Neural cell (in vitro differentiated cells): ENCODE measurements around the gene CRELD1. TPM values are rescaled to one million over a fixed set of nuclear protein-coding genes. Genes with fewer than 3 reads are reported as not detected.

Experiments
- H2AFZ ChIP-seq: fragments of 200-600, 300-800 bp; sonication (generic), shearing (Covaris generic); 2 replicates; pipeline ENCODE4 v1.6.0; 2014; ENCODE audit warnings: low read depth, mild to moderate bottlenecking, antibody characterized with exemption, low read length, moderate library complexity
- H3F3A ChIP-seq: fragments of 200-600 bp; shearing (Covaris generic); 2 replicates; pipeline ENCODE4 v1.6.1; 2016; ENCODE audit warnings: mild to moderate bottlenecking, moderate library complexity, mixed read lengths, antibody characterized with exemption, low read length; ENCODE audit not compliant: insufficient read depth, poor library complexity, severe bottlenecking
- H3K27ac ChIP-seq: fragments of 200-600, 300-800 bp; sonication (generic), shearing (Covaris generic); 2 replicates; pipeline ENCODE4 v1.5.1; 2014; ENCODE audit warnings: mild to moderate bottlenecking, low read length, moderate library complexity
- H3K27me3 ChIP-seq: fragments of 300-800, 200-600 bp; sonication (generic), shearing (Covaris generic); 2 replicates; pipeline ENCODE4 v1.6.0; 2014; ENCODE audit warnings: mild to moderate bottlenecking, low read depth, low read length, moderate library complexity; ENCODE audit not compliant: insufficient read depth
- H3K36me3 ChIP-seq: fragments of 300-800, 200-600 bp; sonication (generic), shearing (Covaris generic); 2 replicates; pipeline ENCODE4 v1.5.1; 2014; ENCODE audit warnings: mild to moderate bottlenecking, antibody characterized with exemption, low read length, moderate library complexity; ENCODE audit not compliant: insufficient read depth
- H3K4me2 ChIP-seq: fragments of 300-800, 200-600 bp; sonication (generic), shearing (Covaris generic); 2 replicates; pipeline ENCODE4 v1.6.0; 2014; ENCODE audit warnings: mild to moderate bottlenecking, low read length
- H3K4me3 ChIP-seq: fragments of 300-800, 200-600 bp; sonication (generic), shearing (Covaris generic); 2 replicates; pipeline ENCODE4 v1.5.1; 2014; ENCODE audit warnings: mild to moderate bottlenecking, low read length, moderate library complexity
- H3K79me2 ChIP-seq: fragments of 200-600 bp; shearing (Covaris generic); replicated peaks from 2 replicates; pipeline ENCODE4 v1.6.0; 2014; ENCODE audit warnings: mild to moderate bottlenecking, low read length, moderate library complexity; ENCODE audit not compliant: insufficient read depth
- H3K9ac ChIP-seq: fragments of 300-800, 200-600 bp; sonication (generic), shearing (Covaris generic); 2 replicates; pipeline ENCODE4 v1.6.1; 2016; ENCODE audit warnings: mild to moderate bottlenecking, low read length, mixed read lengths
- H3K9me2 ChIP-seq: fragments of 200-600 bp; shearing (Covaris generic); 2 replicates; pipeline ENCODE4 v1.6.1; 2016; ENCODE audit warnings: mild to moderate bottlenecking, low read length, mixed read lengths; ENCODE audit not compliant: insufficient read depth
- H3K9me3 ChIP-seq: fragments of 200-600, 300-800 bp; sonication (generic), shearing (Covaris generic); 2 replicates; pipeline ENCODE4 v1.6.1; 2016; ENCODE audit warnings: mild to moderate bottlenecking, mixed run types, low read length, moderate library complexity, mixed read lengths
- H4K20me1 ChIP-seq: fragments of 200-600 bp; shearing (Covaris generic); 2 replicates; pipeline ENCODE4 v1.6.1; 2016; ENCODE audit warnings: mild to moderate bottlenecking, mixed run types; ENCODE audit not compliant: insufficient read depth
- EP300 ChIP-seq: fragments of 450-650 bp; conservative IDR thresholded peaks from 2 replicates; pipeline ENCODE4 v1.6.1; 2014; ENCODE audit warnings: antibody characterized with exemption, mild to moderate bottlenecking, moderate library complexity; ENCODE audit not compliant: poor library complexity, severe bottlenecking
- EZH2 ChIP-seq: fragments of 200-600, 300-800 bp; shearing (Covaris generic), sonication (generic); IDR thresholded peaks from 2 replicates; pipeline ENCODE4 v1.6.1; 2014; ENCODE audit warnings: antibody characterized with exemption, low read length, borderline replicate concordance, mild to moderate bottlenecking; ENCODE audit not compliant: insufficient read depth, poor library complexity, severe bottlenecking
- MXI1 ChIP-seq: fragments of 450-650 bp; conservative IDR thresholded peaks from 2 replicates; pipeline ENCODE4 v1.6.1; 2014; ENCODE audit warnings: antibody characterized with exemption, mild to moderate bottlenecking; ENCODE audit not compliant: poor library complexity, severe bottlenecking
- POLR2AphosphoS5 ChIP-seq: IDR thresholded peaks from 2 replicates; pipeline ENCODE4 v1.6.1; 2012
- RAD21 ChIP-seq: fragments of 450-650 bp; conservative IDR thresholded peaks from 2 replicates; pipeline ENCODE4 v1.6.1; 2014; ENCODE audit warnings: antibody characterized with exemption, mild to moderate bottlenecking, moderate library complexity
- SMC3 ChIP-seq: fragments of 450-650 bp; conservative IDR thresholded peaks from 2 replicates; pipeline ENCODE4 v1.6.1; 2014; ENCODE audit warnings: antibody characterized with exemption, mild to moderate bottlenecking, moderate library complexity; ENCODE audit not compliant: poor library complexity
- TAF1 ChIP-seq: IDR thresholded peaks from 2 replicates; pipeline ENCODE4 v1.6.1; 2012; ENCODE audit warnings: low read depth
- polyA plus RNA-seq: library from polyadenylated mRNA; depleted of rRNA; stranded (reverse); fragments of >200 nt; gene quantifications from 2 replicates; pipeline ENCODE4 v1.2.3, GENCODE V29; 2014
- TF ChIP-seq, protein P1 (sequence below): fragments of 450-650 bp; IDR thresholded peaks from 2 replicates; pipeline ENCODE4 v1.5.1; 2014; ENCODE audit warnings: antibody characterized with exemption, mild to moderate bottlenecking, moderate library complexity; ENCODE audit not compliant: poor library complexity, severe bottlenecking
- TF ChIP-seq, protein P2 (sequence below): IDR thresholded peaks from 2 replicates; pipeline ENCODE4 v1.6.1; 2012; ENCODE audit warnings: borderline replicate concordance

Gene CRELD1
- polyA plus RNA-seq, 1 donor from 2014 or later, result 48.9 TPM

DNA sequence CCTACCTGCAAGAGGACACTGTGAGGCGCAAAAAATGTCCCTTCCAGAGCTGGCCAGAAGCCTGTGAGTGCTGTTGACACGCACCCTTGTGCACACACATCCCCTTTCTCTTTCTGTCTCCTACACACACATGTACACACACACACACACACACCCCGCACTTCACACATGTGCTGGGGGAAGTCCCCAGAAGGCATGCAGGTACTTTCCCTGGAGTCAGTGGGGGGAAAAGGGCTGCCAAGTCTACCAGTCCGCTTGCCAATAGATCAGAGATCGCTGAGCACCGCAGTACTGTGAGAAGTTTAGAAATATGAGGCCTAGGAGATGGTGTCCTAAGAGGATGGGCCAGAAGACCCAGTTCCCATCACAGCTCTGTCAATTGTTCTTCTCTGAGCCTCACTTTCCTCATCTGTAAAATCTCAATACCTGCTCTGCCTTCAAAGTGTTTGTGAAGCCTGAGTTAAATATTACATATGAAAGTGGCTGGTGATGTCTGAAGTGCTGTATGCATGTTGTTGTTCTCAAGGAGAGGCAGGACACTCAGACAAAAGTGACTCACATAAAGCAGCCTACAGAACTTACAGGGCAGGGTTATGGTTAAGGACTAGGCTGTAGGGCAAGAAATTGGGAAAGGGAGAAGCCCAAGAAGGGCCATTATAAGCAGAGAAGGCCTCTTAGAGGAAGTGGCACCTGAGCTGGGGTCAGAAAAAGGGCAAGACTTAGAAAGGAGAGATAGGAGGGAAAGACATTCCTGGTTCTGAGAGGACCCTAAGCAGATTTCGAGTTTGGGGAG is 24.2 kb upstream of the CRELD1 start:
- no peaks in the 10 kb centered on the region for H3K79me2 ChIP-seq
- no peak overlapping the region for H3K4me2 ChIP-seq
- no peaks in the 10 kb centered on the region for H3K9me2 ChIP-seq
- H3K36me3 ChIP-seq, result no peaks in the 10 kb centered on the region
- no peaks in the 10 kb centered on the region for H3F3A ChIP-seq
- H3K9me3 ChIP-seq, result no peaks in the 10 kb centered on the region
- no peak overlapping the region for H2AFZ ChIP-seq
- no peaks in the 10 kb centered on the region for H4K20me1 ChIP-seq
- no peak overlapping the region for H3K4me3 ChIP-seq
- H3K27ac ChIP-seq, result no peak overlapping the region
- H3K9ac ChIP-seq, result no peak overlapping the region
- H3K27me3 ChIP-seq, result peaks cover 2% of the 10 kb centered on the region
- TF ChIP-seq, protein P1, sequence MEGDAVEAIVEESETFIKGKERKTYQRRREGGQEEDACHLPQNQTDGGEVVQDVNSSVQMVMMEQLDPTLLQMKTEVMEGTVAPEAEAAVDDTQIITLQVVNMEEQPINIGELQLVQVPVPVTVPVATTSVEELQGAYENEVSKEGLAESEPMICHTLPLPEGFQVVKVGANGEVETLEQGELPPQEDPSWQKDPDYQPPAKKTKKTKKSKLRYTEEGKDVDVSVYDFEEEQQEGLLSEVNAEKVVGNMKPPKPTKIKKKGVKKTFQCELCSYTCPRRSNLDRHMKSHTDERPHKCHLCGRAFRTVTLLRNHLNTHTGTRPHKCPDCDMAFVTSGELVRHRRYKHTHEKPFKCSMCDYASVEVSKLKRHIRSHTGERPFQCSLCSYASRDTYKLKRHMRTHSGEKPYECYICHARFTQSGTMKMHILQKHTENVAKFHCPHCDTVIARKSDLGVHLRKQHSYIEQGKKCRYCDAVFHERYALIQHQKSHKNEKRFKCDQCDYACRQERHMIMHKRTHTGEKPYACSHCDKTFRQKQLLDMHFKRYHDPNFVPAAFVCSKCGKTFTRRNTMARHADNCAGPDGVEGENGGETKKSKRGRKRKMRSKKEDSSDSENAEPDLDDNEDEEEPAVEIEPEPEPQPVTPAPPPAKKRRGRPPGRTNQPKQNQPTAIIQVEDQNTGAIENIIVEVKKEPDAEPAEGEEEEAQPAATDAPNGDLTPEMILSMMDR, result no peak
- TF ChIP-seq TAF1 (no peak), MXI1 (no peak), EZH2 (no peak), EP300 (no peak), RAD21 (no peak), SMC3 (no peak), POLR2AphosphoS5 (no peak)
- TF ChIP-seq, protein P2, sequence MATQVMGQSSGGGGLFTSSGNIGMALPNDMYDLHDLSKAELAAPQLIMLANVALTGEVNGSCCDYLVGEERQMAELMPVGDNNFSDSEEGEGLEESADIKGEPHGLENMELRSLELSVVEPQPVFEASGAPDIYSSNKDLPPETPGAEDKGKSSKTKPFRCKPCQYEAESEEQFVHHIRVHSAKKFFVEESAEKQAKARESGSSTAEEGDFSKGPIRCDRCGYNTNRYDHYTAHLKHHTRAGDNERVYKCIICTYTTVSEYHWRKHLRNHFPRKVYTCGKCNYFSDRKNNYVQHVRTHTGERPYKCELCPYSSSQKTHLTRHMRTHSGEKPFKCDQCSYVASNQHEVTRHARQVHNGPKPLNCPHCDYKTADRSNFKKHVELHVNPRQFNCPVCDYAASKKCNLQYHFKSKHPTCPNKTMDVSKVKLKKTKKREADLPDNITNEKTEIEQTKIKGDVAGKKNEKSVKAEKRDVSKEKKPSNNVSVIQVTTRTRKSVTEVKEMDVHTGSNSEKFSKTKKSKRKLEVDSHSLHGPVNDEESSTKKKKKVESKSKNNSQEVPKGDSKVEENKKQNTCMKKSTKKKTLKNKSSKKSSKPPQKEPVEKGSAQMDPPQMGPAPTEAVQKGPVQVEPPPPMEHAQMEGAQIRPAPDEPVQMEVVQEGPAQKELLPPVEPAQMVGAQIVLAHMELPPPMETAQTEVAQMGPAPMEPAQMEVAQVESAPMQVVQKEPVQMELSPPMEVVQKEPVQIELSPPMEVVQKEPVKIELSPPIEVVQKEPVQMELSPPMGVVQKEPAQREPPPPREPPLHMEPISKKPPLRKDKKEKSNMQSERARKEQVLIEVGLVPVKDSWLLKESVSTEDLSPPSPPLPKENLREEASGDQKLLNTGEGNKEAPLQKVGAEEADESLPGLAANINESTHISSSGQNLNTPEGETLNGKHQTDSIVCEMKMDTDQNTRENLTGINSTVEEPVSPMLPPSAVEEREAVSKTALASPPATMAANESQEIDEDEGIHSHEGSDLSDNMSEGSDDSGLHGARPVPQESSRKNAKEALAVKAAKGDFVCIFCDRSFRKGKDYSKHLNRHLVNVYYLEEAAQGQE, result no peak

- no peaks in the 10 kb centered on the region for H3K36me3 ChIP-seq
- H3K27me3 ChIP-seq, result peaks cover 16% of the 10 kb centered on the region
- H4K20me1 ChIP-seq, result no peaks in the 10 kb centered on the region
- no peak overlapping the region for H3K4me2 ChIP-seq
- no peak overlapping the region for H3K9ac ChIP-seq
- H3K4me3 ChIP-seq, result no peak overlapping the region
- no peaks in the 10 kb centered on the region for H3K9me3 ChIP-seq
- H3K27ac ChIP-seq, result no peak overlapping the region
- TF ChIP-seq MXI1, result no peak
- TF ChIP-seq RAD21, result no peak
- no peak for TF ChIP-seq TAF1
- TF ChIP-seq, protein P1, result no peak
- TF ChIP-seq SMC3, result no peak
- no peak for TF ChIP-seq POLR2AphosphoS5
- TF ChIP-seq, protein P2, result no peak
- no peak for TF ChIP-seq EZH2
- no peak for TF ChIP-seq EP300
- H2AFZ ChIP-seq, result no peak overlapping the region
- H3F3A ChIP-seq, result no peaks in the 10 kb centered on the region
- no peaks in the 10 kb centered on the region for H3K79me2 ChIP-seq
- no peaks in the 10 kb centered on the region for H3K9me2 ChIP-seq
Observed at GRCh38 chr3:9911863-9912262, 21.8 kb upstream of the CRELD1 start.
